Ovary (tissue), 3 donors: ENCODE data around the gene RNF214.

Experiments
- CTCF ChIP-seq, 3 donors: fragments of 450-650 bp in 2 of 3; fragments of 200-600 bp in 1 of 3; IDR thresholded peaks; one replicate each; pipeline versions ENCODE4 v1.5.1 to v1.8.0; 2016 to 2022; ENCODE audit warnings: antibody characterized with exemption in 3 of 3, mild to moderate bottlenecking in 1 of 3
- EP300 ChIP-seq: sonication (generic); formaldehyde crosslinking; IDR thresholded peaks from one replicate; pipeline ENCODE4 v1.6.1; 2017; ENCODE audit warnings: antibody characterized with exemption
- POLR2A ChIP-seq: fragments of 450-650 bp; IDR thresholded peaks from one replicate; pipeline ENCODE4 v1.6.1; 2017; ENCODE audit warnings: antibody characterized with exemption, mild to moderate bottlenecking, moderate library complexity
- donor health status: DM: no; HTN: no; CAD: no.

DNA sequence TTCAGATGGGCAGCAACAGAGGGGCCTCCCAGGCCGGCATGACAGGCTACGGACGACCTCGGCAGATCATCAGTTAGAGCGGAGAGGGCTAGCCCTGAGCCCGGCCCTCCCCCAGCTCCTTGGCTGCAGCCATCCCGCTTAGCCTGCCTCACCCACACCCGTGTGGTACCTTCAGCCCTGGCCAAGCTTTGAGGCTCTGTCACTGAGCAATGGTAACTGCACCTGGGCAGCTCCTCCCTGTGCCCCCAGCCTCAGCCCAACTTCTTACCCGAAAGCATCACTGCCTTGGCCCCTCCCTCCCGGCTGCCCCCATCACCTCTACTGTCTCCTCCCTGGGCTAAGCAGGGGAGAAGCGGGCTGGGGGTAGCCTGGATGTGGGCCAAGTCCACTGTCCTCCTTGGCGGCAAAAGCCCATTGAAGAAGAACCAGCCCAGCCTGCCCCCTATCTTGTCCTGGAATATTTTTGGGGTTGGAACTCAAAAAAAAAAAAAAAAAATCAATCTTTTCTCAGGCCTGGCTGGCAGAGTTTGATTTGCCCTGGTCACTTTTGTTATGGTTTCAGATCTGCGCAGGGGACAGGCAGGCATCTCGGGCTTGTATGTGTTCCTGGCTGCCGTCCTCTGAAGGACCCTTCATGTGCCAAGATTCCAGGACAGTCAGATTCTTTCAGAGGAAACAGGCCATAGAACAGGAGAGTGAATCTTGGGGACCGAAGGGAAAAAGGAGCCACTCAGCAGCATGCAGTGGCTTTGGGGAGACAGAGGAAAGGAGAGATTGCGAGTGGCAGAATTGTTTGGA, 28.0 kb upstream of the RNF214 start:
- TF ChIP-seq CTCF (IDR thresholded peaks at IDR 0.05) (no peak), EP300 (no peak), POLR2A (no peak)
